HG03175 (cell line): ENCODE results near the gene MAP4K3.

Experiments used
- ATAC-seq: cut with Tn5 transposase; IDR thresholded peaks from one replicate; pipeline ENCODE4 v1.9.1; 2021; ENCODE audit warnings: mild to moderate bottlenecking, moderate library complexity; ENCODE audit not compliant: unreplicated experiment

The MAP4K3 gene

DNA sequence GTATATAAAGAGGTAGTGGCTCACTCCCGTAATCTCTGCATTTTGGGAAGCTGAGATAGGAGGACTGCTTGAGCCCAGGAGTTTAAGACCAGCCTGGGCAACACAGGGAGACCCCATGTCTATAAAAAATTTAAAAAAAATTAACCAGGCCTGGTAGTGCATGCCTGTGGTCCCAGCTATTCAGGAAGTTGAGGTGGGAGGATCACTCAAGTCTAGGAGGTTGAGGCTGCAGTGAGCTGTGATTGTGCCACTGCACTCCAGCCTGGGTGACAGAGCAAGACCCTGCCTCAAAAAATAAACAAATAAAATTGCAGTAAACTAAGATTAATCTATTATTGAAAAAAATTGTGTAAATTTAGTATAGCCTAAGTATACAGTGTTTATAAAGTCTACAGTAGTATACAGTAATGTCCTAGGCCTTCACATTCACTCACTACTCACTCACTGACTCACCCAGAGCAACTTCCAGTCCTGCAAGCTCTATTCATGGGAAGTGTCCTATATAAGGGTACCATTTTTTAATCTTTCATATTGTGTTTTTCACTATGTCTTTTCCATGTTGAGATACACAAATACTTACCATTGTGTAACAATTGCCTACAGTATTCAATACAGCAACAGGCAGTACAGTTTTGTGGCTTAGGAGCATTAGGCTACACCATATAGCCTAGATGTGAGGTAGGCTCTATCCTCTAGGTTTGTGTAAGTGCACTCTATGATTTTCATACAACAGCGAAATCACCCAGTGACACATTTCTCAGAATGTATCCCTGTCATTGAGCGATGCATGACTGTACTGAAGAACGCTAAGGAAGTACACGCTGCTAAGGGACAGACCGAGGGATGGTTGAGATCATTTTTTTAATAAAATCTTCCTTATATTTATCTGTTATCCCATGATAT is 10.4 kb upstream of the MAP4K3 start:
- ATAC-seq = no peak

- ATAC-seq = no peak
These were observed 8.8 kb upstream of the MAP4K3 start for GRCh38 chr2:39445934-39446333.

- no peak for ATAC-seq
These were observed 5.9 kb upstream of the MAP4K3 start for GRCh38 chr2:39443009-39443408.

DNA sequence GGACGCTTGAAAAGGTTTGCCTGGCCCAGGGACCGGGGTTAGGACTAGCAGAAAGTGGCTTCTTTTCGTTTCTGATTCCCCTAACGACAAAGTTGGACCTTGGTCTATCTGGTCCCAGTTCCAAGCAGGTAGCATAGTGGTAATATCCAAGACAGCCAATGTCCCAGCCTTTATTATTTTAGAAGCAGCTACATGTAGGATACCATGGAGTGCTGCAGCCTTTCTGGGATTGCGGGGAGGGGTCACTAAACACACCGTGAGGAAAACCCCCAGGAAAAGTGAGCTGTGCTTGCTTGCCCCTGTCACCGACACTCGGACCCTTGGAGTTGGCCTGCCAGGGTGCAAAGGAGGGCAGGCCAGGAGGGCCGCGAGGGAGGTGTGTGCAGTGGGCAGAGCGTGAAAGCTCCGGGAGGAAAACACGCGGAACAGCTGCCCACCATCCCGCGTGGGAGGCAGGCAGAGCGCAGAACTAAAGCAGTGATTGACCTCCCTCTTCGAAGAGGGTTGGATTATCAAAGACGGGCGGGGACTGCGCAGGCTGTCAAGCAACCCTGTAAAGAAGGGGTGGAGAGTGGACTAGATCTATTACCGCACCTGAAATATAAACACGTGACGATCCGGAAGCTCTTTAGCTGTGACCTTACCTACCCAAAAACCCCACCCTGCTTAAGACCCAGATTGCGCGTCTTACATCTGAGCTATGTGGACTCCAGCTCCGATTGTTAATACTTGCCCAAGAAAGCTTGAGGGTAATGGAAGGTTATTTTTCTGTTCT is 624 bp upstream of the MAP4K3 start:
- ATAC-seq = peak; percentile 53

GRCh38 chr2:39435741-39436591 is 1.1 kb downstream of the MAP4K3 start:
- no peak for ATAC-seq

DNA sequence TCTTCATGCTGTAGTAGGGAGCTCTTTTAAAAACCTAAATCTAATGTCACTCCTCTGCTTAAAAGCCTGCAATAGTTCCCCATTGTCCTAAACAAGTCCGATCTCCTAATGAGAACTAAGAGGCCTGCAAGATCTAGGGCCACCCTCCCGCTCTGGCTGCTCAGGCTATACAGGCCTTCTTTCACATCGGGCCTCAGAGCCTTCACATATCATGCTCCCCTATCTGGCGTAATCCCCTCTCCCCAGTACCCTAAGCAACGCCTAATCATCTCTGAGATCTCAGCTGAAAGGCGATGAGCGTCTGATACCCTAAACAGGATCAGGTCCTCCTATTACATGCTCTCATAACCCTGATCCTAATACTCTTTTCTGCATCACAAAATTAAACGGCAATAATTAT is 1.9 kb downstream of the MAP4K3 start:
- no peak for ATAC-seq

DNA sequence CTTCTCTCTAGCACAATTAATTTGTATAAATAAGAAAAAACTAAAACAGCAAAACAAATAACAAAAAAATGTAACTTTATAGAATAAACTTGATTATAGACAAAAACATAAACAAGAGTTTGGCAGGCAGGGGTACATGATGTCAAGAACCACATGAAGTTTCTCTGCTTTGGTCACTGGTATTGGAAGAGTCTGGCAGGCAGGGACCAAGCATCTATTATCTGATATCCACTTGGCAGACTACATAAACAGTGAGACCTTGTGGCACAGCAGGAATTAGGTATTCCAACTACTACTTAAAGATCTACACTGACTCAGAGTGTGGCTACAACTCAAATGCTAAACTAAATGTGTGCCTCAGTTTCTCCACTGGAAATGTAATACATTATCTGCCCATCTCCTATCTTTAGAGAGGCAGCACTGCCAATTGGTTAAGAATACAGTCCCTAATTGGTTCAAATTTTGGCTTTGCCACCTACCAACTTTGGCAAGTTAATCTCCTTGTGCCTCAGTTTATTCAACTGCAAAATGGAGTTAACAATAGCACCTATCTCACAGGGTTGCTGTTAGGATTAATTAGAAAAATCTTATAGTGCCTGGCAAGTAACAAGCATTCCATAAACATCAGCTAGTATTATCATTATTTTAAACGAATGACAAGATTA is 2.7 kb downstream of the MAP4K3 start:
- ATAC-seq = no peak

DNA sequence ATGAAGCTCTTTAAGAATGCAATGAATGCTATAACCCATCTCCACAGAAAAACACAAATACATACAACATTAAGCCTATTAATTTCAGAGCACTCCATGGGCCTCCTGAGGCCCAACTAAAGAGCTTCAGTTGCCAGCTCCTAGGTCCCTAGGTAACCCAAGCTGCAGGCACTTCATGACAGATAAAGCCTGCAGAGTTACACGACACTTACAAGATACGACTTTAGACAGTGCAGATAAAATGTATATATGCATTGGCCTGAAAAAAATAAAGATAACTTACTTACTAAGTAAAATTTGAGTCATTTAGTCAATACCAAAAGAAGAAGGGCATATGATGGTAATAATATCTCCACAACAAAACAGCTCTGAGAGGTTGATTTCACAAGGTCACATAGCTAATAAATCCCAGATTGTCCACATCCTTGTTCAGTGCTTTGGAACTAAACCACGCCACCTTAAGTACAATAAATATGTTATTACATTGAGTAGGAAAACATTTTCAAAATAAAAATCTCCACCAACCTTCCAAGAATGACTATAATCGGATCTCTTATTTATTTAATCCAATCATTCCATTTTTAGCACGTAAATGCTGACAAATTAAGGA is 3.4 kb downstream of the MAP4K3 start:
- no peak for ATAC-seq

- ATAC-seq = no peak
These were observed 4.4 kb downstream of the MAP4K3 start for GRCh38 chr2:39432701-39433100.

- ATAC-seq = no peak
These were observed 5.3 kb downstream of the MAP4K3 start for GRCh38 chr2:39431592-39432316.

DNA sequence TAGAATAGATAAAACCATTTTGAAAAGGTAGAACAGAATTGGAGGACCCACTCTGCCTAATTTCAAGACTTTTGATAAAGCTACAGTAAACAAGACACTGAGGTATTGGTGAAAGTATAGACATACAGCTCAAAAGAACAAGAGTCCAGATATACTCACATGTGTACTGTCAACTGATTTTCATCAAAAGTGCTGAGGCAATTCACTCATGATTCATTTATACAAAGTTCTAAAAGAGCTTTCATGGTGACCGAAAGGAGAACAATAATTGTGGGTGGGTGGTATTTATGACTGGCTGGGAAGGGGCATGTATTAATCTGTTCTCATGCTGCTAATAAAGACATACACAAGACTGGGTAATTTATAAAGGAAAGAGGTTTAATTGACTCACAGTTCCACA is 7.3 kb downstream of the MAP4K3 start:
- no peak for ATAC-seq

GRCh38 chr2:39424951-39425350 is 12.1 kb downstream of the MAP4K3 start:
- ATAC-seq = no peak

DNA sequence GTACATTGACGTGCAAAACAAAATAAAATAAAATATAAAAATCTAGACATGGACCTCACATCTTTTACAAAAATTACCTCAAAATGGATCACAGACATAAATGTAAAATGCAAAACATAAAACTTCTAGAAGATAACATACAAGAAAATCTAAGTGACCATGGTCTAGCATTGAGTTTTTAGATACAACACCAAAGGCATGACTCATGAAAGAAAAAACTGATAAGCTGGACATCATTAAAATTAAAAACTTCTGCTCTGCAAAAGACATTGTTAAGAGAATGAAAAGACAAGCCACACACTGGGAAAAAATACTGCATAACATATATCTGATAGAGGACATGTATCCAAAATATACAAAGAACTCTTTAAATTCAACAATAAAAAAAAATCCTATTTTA is 14.4 kb downstream of the MAP4K3 start:
- no peak for ATAC-seq

DNA sequence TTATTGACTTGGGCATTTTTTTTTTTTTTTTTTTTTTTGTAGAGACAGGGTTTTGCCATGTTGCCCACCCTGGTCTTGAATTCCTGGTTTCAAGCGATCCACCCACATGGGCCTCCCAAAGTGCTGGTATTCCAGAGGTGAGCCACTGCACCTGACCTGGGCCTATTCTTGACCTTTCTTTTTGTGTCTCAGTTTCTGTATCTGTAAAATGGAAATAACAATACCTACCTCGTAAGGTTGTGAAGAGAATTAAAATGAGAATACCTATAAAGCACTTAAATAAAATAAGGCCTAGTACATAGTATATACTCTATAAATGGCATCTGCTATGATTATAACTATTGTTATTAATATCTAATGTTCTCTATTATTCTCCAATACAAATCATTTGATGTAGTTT is 15.7 kb downstream of the MAP4K3 start:
- ATAC-seq = no peak

- no peak for ATAC-seq
These were observed 17.5 kb downstream of the MAP4K3 start for GRCh38 chr2:39419282-39420223.

- no peak for ATAC-seq
These were observed 18.6 kb downstream of the MAP4K3 start for GRCh38 chr2:39418491-39418890.

DNA sequence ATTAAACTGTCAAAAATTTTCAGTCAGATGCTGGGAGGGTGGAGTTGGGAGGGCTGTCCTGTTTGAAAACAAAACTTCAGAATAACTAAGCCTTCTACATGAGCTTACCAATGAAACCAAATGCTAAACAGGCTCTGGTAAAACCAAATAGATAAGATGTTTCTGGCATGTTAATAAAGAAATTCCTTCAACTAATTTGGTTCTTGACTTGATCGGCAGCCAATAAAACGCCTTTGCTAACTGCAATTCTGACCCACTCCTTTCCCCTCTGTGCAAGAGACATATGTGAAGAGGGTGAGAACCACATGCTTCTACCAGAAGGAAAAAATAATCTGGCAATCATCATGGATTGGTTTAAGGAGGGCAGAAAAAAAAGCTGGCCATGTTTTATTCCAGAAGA is 20.9 kb downstream of the MAP4K3 start:
- ATAC-seq = no peak

DNA sequence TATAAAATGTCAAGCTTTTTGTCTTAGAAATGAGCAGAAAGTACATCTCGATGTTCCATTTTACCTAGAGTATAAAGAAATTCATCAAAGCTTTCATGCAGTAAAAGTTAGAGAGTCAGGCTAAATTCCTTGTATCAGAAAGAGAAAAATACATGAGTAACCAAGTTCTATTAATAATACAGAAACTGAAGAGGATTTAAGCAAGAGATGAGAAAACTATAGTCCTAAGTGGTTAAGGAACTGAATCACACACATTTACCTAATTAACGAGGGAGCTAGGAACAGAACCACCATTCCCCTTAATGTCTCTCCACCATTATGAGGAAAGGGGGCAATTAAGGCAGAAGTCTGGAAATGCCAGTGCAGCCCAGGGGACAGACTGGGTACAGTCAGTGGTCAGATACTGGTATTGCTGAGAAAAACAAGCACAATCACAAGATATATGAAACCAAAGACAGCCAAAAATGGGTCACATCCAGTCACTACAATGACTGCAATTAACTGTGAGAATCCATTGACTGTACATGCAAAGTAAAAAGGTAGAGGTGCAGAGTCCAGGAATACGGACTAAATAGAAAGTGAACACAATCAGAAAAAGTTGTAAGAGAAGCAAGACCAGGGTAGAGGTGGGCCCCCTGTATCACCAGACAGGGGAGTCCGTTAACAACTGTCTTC is 23.9 kb downstream of the MAP4K3 start:
- ATAC-seq = no peak
